Suppressor macrophage treated with lipopolysaccharide for 4 hours (primary cell): ENCODE measurements around the gene WDR4.

Experiments used
- DNase-seq: peaks from one replicate; pipeline ENCODE4 v3.0.0-alpha.2; 2020

The WDR4 gene

DNA sequence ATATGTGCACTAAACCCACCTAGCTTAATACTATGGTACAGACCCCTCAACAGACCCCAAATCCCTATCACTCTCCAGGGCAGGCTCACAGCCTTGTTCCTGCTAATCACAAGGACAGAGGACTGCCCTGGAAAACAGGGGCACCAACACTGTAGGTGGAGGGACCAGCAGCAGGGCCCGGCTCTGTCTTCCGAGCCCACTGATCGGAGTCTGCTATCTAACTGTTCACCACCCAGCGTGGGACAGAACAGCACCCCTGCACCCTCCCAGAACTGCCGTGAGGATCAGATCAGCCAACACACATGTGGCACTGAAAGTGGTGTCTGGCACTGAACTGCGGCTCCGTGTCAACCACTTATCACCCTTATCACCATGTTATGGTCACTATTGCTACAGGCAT, 6.2 kb downstream of the WDR4 start:
- no peak for DNase-seq

DNA sequence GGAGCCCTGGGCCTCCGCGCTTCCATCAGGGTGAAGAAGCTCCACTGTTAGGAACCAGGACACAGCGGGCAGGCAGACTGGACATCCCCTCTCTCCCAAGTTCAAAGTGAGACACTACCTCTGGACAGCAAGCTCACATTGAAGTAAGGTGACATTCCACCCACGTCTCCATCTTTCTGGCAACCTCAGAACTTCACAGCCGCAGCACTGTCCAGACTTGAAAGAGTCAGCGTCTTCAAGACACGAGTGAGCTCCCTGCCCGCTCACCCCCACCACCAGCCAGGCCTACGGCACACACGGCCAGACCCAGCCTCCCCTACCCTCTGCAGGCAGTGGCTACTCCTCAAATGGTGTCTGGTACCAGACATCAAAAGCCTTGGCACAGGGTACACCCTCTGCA, 11.1 kb downstream of the WDR4 start:
- no peak for DNase-seq

GRCh38 chr21:42865776-42866160, 13.6 kb downstream of the WDR4 start:
- DNase-seq: no peak

DNA sequence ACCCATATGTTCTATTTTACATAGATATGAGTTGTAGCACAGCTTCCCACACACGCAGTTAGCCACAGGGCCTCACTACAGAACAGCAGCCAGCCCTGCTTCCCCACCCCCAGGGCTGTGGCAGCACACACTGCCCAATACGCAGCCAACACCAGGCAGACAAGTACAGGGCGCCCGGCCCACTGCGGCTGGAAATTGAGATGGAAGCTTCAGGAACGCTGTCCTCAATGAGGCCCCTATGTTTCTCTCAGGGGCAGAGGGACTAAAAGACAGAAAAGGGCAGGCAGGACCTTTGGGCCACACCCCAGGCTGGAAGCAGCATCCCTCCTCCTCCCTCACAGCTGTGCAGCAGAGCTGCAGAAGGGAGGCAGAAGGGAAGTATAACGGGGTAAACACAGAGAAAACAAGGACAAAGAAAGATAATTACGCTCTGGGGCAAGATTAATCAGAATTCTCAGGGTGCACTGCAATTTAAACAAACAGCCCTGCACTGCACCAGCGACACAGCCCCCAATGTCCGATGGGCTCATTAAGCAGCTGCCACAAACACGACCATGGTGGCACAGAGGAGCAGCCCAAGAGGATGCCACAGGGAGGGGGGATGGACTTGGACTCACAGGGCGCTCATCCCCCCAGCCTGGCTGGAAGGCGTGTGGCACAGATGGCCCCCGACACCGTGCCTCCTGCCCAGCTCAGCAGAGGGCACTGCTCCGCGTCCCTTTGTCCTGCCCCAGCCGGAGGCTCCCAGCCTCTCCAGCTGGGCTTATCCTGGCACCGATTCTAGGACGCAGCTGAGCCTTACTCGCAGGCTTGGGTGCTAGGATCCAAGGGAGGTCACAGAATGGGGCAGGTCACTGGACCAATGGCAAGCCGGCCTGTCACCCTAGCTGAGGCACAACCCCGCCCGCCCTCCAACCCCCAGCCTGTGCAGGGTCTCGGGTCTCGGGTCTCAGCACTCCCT, 14.2 kb downstream of the WDR4 start:
- DNase-seq: no peak

- no peak for DNase-seq
These were observed 15.1 kb downstream of the WDR4 start for GRCh38 chr21:42864286-42864685.

- no peak for DNase-seq
These were observed 15.9 kb downstream of the WDR4 start for GRCh38 chr21:42863504-42863870.

- DNase-seq: no peak
These were observed 16.4 kb downstream of the WDR4 start for GRCh38 chr21:42862774-42863503.

DNA sequence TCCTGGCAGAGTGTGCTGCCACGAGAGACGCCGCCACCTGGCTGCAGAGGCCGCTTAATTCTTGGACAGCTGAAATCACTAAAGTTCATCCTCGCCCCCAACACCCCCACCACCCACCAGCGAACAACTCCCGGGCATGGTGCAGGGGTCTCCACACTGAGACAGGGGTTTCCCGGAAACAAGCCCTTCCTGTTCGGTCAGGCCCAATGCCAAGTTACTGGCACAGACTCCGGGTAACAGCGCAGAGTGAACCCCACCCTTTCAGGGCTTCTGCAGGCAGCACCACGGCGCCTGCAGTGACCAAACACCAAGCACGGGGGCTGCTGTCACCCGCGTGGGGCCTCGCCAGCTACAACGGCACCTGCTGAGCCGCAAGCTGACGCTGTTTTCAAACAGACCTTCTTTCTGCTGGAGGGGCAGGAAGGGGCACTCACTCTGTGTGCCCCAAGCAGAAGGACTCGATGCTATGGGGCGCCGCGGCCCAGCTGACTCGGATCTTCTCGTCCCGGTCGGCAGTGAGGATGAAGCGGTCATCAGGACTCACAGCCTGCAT, 17.4 kb downstream of the WDR4 start:
- DNase-seq: no peak

DNA sequence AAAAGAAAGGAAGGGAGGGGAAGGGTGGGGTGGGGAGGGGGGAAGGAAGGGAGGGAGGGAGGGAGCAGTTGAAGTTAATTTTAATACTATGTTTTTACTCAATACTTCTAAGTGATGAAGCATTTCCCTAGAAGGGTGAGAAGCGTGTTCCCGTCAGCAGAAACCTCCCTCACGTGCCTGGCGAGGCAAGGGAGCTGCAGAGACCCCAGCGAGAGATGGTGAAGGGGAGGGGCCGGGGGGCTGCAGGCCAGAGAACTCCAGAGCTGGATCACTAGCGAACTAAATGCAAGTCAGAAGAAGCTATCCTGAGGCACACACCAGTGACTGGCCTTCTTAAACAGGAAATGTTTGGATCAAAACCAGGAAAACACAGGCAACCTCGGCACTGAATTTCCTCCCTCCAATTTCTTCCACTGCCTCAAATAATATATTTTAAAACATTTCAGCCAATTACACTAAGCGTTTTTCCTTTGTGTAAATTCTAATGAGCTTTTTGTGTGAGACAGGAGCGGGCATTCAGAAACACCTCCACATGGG, 18.0 kb downstream of the WDR4 start:
- no peak for DNase-seq

DNA sequence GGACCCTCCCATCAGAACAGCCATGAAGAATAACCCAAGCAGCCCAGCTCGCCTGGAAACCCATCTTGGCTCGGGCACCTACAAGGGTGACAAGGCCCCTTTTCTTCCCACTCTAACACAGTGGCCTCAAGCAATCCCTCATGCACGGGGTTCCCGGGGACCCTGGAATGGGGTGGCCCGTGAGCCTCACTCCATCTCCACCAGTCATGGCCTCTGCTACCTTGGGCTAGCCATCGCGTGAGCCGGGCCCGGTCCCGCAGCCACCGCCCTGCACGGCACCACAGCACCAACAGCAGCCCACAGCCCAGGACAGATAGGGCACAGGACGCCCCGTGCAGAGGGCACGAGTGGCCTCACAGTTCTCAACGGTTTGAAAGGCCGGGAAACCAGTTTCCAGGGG, 19.0 kb downstream of the WDR4 start:
- no peak for DNase-seq

DNA sequence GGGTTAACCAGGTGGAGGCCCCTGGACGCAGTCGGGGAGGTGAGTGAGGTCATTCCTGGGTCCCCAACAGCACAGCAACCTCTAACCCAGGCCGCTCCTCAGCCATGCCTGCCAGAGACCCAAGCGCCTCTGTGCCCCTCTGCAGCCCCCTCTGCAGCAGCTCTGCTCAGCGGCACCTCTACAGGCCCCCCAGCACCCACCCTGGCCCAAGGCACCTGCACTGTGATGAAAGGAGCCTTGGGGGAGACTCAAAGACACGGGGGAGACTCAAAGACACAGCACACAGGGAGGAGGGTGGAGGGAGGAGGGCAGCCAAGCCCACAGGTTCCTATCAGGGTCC, 19.5 kb downstream of the WDR4 start:
- no peak for DNase-seq

GRCh38 chr21:42858957-42859890, 20.1 kb downstream of the WDR4 start:
- DNase-seq: no peak

- DNase-seq: no peak
These were observed 21.0 kb downstream of the WDR4 start for GRCh38 chr21:42858185-42858847.

DNA sequence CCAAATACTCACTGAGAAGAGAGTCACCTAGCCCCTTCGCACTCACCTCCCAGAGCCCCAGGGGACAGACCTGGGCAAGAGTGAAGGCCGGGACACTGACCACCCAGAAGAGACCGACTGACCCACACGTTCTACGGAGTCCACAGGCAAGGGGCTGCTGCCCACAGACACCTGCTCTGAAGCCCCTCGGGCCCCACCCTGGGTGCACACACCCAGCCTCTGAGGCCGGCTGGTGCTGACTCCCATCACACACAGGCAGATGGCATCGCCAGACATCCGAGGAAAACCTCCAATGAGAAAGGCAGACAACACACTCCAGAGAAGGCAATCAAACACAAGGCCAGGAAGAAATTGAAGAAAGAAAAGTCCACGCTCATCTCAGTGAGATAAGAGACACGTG, 22.1 kb downstream of the WDR4 start:
- DNase-seq: no peak

DNA sequence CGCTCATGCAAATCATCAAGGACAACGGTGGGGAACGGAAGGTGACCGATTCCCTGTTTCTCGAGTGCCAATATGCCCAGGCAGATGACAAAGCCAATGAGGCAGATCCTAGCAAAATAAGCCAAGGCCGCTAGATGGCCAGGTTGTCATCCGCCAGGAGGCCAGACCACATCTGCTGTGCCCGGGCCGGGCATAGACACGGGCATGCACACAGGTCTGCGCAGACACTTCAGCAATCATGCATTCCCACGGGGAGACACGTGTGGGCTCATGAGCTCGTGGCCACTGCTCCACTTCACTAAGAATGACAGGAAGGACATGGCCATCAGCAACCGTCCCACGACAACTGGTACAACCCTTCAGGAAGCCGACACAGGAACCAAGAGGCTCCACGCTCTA, 23.4 kb downstream of the WDR4 start:
- DNase-seq: no peak

DNA sequence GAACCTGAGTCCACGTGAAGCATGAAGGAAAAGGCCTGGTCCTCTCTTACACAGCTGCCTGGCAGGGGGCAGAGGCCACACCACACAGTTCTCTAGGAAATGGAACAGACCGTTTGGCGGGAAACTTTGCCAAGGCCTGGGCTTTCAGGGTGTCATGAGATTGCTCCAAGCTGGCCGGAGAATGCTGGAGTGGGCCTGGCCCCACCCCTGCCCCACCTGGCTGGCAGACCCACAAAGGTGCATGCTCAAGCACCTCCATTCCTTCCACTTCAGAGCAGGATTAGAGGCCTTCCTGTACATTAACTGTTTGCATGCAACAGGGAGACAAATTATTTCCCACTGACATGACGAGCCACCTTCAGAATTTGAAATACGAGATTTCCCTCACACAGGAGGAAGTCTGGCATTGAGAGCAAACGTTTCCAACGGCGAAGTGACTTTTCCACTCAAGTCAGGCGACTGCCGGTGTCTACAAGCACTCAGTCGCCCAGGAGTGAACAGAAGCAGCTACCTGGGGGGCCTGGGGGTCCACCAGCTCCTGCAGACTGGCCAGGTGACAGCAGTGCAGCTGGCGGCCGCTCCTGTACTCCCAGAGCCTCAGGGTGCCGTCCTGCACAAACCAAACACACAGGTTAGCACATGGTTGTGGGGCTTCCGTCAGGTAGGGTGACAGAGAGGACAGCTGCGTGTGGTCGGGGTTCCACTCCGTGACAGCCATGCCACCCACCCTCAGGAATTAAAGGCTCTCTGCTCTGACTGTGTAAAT, 24.0 kb downstream of the WDR4 start:
- DNase-seq: no peak

DNA sequence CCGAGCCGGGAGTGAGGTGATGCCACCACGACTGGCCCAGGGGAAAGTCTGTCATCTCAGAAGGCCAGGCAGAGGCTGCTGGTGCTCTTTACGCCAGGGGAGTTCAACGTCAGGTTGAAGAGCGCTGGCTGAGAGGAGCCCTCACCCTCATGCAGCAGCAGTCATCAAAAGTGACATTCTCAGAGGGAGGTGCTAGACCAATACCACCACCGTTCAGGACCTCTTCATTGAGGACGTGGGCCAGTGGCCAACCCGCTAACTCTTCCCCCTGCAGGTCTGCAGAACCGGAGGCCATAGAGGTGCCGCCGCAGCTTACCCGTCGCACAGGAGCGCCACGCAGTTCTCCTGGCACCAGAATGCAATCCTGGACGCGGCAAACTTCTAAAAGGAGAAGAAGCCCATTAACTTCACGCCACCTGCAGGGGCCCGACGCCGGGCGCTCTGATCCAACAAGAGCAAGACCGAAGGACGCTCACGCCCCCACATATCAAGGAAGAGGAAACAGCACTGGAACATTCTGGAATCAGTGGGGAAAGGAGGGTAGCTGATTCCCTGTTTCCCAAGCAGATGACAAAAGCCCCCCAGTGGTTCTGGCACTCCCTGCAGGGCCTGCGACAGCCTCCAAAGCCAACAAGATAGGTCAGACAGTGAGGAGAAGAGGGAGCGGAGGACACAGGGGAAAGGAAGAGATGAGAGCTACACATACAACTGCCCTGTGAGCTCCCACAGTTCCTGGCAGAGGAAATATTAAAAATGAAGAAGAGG, 24.9 kb downstream of the WDR4 start:
- no peak for DNase-seq

GRCh38 chr21:42853621-42854020, 25.7 kb downstream of the WDR4 start:
- DNase-seq: no peak

DNA sequence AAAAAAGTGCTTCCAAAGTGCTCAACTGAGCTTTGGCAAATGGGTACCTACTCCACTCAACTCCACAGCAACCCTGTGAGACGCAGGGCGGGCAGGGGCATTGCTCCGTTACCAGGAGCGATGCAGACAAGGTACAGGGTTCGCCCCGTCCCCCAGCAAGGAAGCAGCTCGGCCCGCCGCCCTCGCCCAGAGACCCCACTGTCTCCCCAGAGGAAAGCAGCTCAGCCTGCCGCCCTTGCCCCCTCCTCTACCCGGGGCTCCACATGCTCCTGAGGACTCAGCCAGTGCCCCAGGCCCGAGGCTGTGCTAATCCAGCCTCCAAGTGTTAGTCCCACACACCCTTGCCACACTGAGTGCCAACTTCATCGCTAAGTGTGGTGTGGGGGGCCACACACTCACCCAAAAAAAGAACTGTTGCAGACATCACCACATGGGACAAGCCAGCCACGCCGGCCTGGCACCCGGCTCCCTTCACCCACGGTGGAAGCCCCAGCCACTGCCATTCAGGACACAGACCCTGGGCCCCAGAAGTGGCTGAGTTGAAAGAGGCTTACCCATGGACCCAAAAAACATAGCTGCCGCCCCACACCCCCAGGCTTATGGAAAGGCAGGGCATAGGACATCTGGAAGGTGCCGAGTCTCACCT, 26.3 kb downstream of the WDR4 start:
- no peak for DNase-seq
